ENCODE data around the gene CC2D2A.

Gene CC2D2A

DNA sequence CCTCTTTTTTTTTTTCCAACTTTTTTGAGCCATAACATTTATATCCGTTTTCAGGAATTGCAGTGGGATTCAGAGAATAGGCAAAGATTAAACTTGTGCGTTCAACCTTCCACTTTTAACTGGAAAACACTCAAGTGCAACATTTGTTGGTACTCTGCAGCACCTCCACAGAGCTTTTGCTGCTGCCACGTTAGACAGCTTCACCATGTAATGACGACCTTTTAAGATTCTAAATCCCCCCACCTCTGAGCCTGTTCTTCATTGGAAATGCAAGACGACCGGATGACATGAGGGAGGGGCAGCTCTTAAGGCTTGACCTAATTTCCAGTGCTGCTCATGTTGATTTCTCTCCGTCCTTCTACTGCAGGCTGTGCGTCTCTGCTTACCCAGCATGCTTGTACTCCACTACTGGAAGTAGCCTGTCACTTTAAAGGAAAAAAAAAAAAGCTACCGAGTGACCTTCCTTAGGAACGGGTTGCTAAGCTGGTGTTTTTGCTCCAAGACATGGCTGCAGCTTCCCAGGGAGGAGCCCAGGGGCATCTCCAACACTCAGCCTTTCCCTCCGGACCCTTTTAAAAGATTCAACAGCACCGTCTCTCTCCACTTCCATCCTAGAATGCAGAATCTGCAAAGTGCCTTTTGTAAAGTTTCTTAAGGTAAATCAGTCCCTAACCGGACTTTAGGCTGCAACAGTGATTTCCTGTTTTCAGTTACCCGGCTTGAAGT lies at the start of gene CC2D2A:
CC2D2A (plus strand) TSS at position 481 of the 726 bp plus-strand sequence. CDS start 6,051 bp downstream, outside the sequence.
- DNase-seq = no peak

DNA sequence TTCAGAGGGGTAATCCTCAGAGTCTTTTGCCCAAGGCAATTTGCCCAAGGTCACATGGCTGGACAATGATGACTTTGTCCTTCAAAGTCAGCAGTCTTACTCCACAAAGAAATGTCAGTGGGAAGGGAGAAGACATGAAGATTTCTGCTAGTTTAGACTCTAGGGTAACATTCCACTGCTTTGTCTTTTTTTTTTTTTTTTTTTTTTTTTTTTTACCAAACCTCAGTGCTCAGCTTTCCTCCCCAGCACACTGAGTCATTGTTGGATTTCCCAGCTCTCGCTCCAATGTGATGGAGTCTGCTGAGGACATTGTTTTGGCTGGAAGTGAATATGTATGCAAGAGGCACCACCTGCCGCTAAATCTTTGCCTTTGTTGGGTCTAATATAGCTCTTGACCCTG lies 49.0 kb upstream of the CC2D2A start:
- no peak for DNase-seq

DNA sequence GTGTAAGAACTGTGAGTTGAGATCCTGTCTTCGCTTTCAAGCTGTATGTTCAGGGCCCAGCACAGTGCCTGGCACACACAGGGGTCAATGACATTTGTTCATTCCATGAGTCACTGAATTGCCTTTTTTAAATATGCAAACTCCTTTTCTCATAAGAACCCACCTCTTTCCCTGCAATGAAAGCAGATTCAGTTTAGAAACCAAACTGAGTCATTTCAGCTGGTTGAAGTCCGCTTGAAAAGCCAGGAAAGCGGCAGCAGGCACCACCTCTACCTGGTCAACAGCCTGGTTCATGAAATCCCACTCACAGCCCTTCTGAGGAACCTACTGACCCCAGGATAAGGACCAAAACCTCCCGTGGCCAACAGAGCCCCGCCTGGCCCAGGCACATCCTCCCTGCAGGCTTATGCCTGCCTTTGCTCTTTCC lies 46.4 kb upstream of the CC2D2A start:
- DNase-seq = no peak

DNA sequence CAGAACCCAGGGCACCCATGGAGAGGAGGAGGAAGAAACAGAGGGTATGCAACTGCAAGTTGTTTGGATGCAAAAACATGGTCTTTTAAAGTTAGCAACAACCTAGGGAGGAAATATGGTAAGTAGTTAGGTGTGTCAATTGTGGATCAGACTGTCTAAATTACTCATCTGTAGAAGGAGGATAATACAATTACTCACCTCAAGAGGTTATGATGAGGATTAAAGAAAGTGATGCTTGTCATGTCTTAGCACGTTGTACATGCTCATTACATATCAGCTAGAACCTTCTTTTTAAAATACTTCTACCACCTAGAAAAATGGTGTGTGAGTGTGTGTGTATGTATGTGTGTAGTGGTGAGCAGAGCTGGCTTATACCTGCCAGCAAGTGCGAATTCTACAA lies 44.2 kb upstream of the CC2D2A start:
- no peak for DNase-seq

DNA sequence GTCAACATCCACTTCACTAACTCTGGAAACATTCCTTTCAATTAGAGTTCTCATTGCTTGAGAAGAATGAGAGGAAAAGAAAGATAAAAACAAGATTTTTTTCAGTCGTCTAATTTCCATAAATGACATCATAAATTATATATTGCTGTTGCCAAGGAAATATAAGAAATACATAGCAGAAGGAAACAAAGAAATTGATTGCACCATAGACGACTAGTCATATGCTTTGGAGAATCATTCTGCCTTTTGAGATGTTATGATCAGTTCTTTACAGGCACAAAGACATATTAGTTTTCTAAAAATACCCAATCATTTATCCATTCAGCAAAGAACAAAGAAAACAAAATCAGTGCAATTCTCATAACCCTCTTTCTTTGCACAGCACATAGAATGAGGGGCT lies 42.5 kb upstream of the CC2D2A start:
- no peak for DNase-seq

DNA sequence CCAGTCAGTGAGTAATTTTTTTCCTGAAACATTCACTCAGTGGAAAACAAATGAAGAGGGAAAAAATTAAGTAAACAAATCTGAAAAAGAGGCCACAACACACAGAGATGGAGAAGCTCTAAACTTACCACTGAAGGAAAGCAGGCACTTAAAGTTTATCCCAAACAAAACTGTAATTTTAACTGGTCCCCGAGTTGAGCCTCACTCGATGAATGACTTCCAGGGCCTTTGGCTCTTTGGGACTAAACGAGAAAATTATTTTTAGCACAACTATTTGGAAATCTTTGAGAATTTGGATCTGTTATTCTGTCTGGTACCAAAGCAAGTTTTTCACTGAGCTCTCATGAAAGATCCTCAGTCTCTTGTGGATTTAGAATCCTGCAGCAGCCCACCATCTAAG lies 42.0 kb upstream of the CC2D2A start, which contains the start of gene C1QTNF7:
C1QTNF7 (plus strand) TSS at position 333 of the 400 bp plus-strand sequence. CDS start 7,711 bp downstream, outside the sequence.
- DNase-seq = no peak

DNA sequence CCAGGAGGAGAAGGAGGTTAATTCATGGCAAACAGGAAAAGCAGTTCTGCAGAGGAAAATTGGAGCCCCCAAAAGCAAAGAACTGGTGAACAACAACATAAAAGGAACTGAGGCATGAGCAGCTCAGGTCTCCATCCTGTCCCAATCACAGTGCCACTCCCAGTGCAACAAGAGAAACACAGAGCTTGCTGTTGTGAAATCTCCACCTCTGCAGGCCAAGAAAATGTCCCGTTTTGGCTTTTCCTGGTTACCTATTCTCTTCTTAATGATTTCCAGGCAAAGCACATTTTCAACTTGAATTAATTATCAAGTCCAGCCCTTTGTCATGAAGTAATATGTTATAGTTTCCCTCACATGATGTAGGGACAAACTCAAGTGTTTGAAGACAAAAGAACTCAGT lies 41.1 kb upstream of the CC2D2A start:
- no peak for DNase-seq

DNA sequence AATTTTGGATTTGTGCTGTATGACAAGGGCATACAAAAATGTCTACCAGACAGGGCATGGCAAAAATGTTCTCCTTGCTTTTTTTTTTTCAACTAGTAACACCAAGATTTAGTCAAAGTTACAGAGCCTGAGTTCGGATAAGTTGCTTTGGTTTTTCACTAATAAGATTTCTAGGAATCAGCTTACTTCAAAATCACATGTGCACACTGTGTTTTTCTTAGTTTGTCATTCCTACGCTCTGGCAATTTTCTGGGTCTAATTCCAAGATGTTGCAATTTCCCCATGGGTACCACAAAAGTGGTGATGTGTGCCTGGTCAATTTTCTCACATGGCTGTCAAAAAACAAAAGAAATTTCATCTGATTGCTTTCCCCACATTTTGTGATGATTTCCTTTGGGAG lies 35.6 kb upstream of the CC2D2A start:
- DNase-seq = no peak

DNA sequence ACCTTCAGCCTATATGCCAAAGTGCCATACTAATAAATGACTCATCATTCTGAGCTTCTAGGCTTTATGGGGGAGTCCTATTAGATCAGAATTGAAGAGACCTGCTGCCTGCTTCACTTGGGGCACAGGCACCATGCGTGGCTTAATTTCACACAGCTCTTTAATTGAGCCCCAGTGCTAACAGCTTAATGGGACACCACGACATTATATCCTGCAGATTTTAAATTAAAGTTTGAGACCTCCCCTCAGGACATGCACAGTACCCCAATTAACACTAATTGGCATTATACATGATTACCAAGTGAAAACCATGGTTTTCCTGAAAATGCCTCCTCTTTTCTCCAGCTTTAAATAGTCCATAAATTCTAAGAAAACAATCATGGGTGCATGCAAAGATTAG lies 35.0 kb upstream of the CC2D2A start:
- no peak for DNase-seq

DNA sequence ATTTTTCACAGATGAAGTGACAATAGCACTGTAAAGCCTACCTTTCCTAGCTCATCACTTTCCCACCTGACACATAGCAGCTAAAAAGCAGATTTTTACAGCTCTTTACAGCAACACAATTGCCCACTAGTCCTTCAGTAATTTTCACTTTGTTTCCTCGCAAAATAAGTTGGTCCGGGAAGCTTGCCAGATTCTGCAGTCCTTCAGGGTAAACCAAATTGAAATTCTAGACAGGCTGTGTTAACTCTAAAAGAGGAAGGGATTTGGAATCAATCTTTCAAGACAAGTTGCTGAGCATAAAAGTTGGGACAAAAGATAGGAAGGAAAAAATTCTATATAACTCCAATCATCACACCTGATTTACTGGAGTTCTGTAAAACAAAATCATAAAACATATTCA lies 33.2 kb upstream of the CC2D2A start:
- DNase-seq = no peak

DNA sequence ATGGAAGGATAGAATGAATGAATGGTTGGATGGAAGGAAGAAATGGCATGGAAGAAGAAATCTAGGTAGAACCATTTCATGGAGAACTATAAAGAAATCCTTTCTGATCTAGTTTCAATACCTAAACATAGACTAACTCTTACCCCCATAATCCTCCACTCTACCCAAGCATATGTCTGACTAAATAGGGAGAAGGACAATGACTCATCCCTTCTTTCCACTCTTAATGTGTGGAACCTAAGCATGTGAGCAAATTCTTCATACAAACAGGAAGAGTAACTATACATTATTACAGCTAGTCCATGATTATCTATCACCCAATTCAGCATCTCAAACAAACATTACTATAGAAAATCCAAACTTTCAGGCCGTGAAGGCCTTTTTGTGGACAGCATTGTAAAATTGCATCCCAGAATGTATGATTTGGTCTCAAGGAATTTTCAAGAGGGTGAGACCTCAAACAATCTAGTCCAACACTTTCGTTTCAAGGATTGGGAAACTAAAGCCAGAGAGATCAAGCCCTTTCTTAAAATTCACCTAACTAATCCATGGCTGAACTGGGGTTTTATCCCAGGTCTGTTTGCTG lies 30.6 kb upstream of the CC2D2A start:
- DNase-seq = no peak

DNA sequence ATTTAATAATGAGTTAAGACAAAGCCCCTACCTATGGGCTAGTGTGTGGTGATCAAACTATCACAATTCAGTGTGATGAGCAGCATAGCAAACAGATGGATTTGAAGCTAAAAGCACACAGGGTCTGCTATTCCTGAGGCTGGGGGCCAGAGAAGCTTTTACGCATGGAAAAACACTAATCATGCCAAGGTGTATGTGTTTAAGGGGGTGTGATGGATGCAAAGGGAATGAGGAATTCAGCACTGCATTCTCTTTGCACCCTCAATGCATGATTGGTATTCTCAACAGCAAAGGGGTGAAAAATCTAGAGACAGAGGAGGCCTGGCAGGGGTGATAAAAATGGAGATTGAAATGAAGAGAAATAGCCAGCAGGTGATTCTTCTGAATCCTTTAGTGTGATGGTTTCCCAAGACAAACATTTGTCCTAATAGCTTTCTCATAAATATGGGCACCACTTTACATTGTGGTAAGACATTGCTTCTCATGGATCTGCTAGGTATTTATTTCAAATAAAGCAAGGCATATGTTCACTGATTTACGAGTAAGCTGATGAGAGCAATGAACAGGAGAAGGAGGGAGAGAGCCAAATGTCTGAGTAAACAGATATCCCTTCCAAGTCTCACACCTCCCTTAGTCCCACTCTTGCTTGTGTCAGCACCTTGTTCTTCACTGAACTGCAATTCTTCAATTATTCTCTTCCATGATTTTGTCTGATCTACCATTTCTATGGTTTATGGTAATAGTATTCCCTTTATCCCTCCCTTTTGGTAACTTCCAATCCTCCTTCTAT lies 26.1 kb upstream of the CC2D2A start:
- no peak for DNase-seq

DNA sequence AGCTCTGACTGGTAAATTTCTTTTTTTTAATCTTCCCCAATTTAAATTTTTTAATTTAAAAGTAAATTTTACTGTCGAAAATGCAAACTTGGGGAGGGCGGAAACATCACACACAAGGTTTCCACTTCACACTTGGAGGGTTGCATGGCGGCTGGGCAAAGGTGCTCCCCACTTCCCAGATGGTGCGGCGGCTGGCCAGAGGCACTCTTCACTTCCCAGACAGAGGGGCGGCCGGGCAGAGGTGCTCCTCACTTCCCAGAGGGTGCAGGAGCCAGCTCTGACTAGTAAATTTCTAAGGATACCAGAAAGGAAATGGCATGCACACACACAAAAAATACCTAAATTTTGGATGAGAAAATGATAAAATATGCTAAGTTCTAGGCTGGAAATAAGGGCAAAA lies 25.4 kb upstream of the CC2D2A start:
- no peak for DNase-seq

DNA sequence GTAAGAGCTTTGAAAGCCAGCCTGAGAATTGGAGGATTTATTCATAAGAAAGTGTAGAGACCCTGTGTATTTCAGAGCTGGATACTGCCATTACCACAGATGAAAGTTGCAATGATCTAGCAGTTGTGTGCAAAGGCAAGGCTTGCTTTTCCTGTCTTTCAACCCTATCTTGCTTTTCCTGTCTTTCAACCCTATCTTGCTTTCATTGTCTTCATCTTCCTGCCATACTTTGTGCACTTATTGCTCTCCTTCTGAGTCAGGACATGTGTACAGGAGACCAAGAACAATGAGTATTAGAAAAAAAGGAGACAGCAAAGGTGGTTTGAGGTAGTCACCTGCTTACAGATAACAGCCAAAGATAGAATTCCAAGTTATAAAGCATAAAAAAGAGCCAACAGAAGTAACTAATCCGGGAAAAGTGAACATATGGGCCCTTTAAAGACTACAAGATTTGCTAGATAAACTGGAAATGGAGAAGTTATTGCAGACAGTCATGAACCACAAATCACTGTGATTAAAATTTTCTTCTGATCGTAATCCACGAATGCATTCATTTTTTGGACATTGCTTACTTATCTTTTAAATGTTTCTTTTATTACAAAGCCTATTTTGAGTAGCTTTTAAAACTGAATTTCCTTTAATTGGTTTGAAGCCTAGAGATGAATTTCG lies 24.7 kb upstream of the CC2D2A start:
- DNase-seq = no peak

DNA sequence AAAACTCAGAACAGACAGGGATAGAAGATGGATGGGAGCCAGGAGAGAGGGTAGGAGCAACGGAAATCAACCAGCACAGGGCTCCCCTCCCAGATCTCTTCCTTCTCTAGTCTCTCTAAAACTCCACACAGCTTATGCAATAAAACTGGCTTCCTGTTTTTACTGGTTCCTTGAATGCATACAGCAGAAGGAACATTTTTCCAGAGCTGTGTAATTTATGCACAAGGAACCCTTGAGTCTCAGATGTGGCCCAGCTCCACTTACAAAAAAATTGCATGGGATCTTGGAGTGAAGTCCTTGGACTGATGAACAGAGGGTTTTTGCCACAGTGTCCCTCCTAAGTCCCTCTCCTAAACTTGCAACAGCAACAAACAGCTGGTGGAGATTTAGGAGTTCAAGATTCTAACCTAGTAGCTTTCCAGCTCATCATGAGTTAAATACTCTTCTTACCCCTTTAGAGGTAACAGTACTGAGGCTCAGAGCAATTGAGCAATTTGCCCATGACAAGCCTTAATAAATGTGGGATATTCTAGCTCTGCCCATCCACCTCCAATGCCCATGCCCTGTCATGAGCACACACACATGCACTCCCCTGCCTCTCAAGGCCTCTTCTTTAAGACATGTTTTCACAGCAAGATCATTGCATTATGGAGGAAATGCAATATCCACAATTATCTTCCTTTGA lies 18.4 kb upstream of the CC2D2A start:
- no peak for DNase-seq

DNA sequence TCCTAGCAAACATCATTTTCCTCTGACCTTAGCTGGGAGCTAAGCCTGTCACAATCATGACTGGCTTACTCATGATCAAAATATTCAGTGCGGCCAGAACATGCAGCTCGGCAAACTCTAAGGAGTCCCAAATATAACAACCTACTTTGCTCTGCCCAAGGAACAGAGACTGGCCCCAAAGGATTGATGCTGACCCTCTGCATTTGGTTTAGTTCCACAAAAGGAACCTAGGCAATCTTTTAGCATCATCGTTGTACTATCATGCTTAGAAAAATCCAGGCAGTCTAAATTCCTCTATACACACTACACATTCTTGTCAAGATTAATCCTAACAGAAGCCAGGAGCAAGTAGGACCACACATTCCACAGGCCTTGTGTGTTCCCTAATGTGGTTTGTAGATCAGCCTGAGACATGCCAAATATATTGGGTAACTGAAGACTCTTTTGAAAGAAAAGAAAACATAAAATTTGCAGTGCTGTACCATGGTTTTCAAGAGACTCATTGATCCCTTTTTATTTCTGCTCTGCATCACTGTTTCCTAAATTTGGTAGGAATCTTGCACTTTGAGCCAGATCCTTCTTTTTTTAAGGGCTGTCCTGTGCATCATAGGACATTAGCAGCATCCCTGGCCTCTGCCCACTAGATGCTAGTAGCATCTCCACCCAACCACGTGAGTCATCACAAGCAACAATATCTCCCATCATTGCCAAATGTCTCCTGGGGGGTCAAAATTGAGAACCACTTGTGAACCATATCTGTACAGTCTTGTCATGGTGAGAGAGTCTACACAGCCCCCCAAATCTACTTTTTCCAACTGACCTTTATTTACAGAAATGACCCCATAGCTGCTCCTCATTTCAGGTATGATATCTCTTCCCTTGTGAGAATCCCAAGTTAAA lies 17.6 kb upstream of the CC2D2A start:
- no peak for DNase-seq

DNA sequence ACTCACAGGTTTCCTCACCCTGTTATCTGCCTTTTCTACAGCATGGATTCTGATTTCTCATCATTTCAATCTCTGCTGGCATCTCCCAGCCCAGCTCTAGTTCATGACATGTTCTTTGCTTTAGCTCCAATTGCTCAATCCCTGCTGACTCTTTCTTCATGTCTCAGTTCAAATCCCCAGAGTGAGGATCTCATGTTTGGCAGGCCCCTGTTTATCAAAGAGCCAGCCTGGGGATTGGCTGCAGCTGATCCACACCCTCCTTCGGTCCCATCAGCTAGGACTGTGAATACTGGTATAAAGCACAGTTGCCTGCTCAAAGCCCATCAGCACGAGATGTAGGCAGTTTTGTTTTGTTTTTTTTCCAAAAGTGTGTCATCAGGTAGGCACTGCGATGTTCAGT lies 14.4 kb upstream of the CC2D2A start:
- DNase-seq = no peak

DNA sequence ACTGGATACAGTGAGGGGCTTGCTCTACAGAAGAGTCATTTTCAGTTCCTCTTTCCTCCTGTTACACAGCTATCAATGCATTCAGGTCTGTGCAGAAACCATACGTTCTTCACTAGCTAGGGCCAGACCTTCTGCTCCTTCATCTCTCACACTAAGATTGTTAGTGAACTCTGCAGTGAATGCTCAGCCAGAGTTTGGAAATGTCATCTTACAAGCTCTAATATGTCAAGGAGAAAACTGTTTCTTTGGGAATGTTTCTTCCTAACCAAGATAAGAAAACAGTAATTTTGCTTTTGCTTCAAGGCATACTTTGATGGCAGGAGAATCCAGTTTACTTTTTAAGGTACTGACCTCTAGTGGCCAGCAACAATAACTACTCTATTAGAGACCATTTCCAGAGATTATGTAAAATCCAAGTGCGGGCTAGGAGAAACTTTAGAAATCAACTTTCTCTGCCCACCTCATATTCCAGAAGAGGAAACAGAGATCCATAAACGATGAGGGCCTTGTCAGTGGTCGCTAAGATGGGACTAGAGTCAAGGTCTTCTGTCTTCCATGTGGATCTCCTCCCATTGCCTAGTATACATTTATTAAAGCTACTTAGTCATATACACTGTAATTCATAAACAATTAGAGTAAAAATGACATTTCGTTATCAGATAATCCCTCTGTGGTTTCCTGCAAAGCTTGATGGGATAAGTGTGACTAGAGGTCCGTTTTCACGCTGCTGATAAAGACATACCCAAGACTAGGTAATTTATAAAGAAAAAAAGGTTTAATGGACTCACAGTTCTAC lies 12.1 kb upstream of the CC2D2A start:
- no peak for DNase-seq

DNA sequence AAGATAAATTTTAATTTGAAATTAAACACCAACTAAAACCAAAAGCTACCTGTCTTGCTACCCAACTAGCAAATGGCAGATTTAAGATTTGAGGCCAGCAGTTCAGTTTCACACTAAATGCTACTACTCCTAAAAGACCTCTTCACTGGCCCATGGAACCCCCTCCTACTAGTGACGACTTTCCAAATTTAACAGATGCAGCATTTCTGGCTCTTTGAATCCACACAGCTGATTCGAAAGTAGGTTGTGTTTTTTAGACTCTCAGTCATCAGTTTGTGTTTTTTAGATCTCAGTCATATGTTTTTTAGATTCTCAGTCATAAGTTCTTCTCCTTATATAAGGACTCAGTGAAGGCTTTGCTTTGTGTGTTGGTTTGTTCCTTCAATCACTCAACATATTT lies 11.1 kb upstream of the CC2D2A start:
- DNase-seq = no peak

DNA sequence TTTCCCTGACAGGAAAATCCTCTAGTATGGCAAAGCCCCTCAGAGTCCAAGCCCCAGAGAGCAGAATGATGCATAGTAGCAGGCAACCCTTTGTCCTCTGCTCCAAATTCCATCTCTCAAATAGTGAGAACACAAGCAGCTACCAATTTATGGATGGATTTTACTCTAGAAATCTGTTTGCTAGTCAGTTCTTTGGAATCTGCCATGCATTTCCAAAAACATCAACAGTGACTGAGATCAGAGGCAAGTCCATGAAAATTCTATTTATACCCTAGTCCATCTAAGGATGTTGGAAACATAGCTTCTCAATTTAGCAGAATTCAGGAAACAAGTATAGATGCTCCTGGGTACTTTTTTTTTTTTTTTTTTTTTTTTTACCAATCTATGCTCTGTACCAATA lies 10.0 kb upstream of the CC2D2A start:
- no peak for DNase-seq

DNA sequence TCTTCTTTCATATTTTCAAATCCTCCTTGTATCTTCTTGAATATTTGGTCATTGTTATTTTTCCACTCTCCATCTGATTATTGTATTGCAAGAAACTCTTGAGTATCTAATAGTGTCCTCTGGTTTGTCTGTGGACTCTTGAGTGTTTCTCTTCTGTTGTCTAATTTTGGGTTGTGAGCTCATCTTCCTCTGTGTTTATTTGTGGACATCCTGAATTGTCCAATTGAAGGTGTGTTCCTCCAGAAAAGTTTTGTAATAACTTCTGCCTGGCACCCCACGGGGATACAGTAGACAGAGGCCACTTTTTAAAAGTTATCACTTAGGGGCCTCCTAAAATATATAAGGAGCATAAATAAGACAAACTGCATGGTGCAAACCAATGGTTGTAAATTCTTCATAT lies 3.1 kb upstream of the CC2D2A start:
- DNase-seq = no peak

Measured in stimulated activated naive CD4-positive, alpha-beta T cell treated with Interleukin-2 at 50 U/mL for 16 hours (primary cell).